NB4 (cell line): ENCODE data around the gene MAGEB1.

Experiments
- CTCF ChIP-seq: IDR thresholded peaks from one replicate; pipeline ENCODE4 v1.5.1; 2012; ENCODE audit warnings: low read depth, low read length
- MAX ChIP-seq: IDR thresholded peaks from 2 replicates; pipeline ENCODE4 v1.6.1; 2011; ENCODE audit warnings: low read depth, low read length
- MYC ChIP-seq: IDR thresholded peaks from 2 replicates; pipeline ENCODE4 v1.6.1; 2011; ENCODE audit warnings: low read depth, low read length
- POLR2A ChIP-seq: IDR thresholded peaks from 2 replicates; pipeline ENCODE4 v1.6.1; 2011; ENCODE audit warnings: mild to moderate bottlenecking; ENCODE audit not compliant: insufficient read length; ENCODE audit errors: extremely low read depth

- TF ChIP-seq MAX, result no peak
- TF ChIP-seq POLR2A, result no peak
- no peak for TF ChIP-seq CTCF
- no peak for TF ChIP-seq MYC
Measured at GRCh38 chrX:30248854-30249253, 1.9 kb downstream of the MAGEB1 start.
